HG02763 (cell line): ENCODE results near the gene ZSCAN29.
"Not testable (repeated sequence)": the region's sequence is repeated elsewhere in the genome, so short reads cannot be mapped to it uniquely, and the experiment has no call there.

Experiments
- ATAC-seq: cut with Tn5 transposase; IDR thresholded peaks from one replicate; pipeline ENCODE4 v1.9.1; 2021; ENCODE audit warnings: mild to moderate bottlenecking, moderate library complexity; ENCODE audit not compliant: unreplicated experiment

The ZSCAN29 gene

GRCh38 chr15:43370975-43371974 is at the start of gene ZSCAN29, which contains the start of gene TUBGCP4:
Gene ZSCAN29, minus strand, starts transcription at chr15:43371043. Its CDS starts 1,130 bp downstream, at chr15:43369913.
Gene TUBGCP4, plus strand, starts transcription at chr15:43371101. Its CDS starts 254 bp downstream, at chr15:43371355.
- peak; percentile 79 for ATAC-seq

- ATAC-seq: no peak
Measured at GRCh38 chr15:43420435-43420834, 49.6 kb upstream of the ZSCAN29 start.

GRCh38 chr15:43414196-43414595 is 43.4 kb upstream of the ZSCAN29 start:
- ATAC-seq: no peak

GRCh38 chr15:43412096-43412495 is 41.3 kb upstream of the ZSCAN29 start:
- no peak for ATAC-seq

GRCh38 chr15:43410572-43411214 is 39.9 kb upstream of the ZSCAN29 start:
- ATAC-seq: no peak

GRCh38 chr15:43408789-43409188 is 37.9 kb upstream of the ZSCAN29 start:
- no peak for ATAC-seq

- no peak for ATAC-seq
Measured at GRCh38 chr15:43406808-43407207, 36.0 kb upstream of the ZSCAN29 start.

GRCh38 chr15:43406189-43406588 is 35.3 kb upstream of the ZSCAN29 start:
- no peak for ATAC-seq

GRCh38 chr15:43404130-43404529 is 33.3 kb upstream of the ZSCAN29 start:
- ATAC-seq: no peak

- ATAC-seq: no peak
Measured at GRCh38 chr15:43403616-43404015, 32.8 kb upstream of the ZSCAN29 start.

GRCh38 chr15:43402255-43402654 is 31.4 kb upstream of the ZSCAN29 start:
- no peak for ATAC-seq

- ATAC-seq: not testable (repeated sequence)
Measured at GRCh38 chr15:43393592-43393991, 22.7 kb upstream of the ZSCAN29 start.

- no peak for ATAC-seq
Measured at GRCh38 chr15:43390723-43391122, 19.9 kb upstream of the ZSCAN29 start.

- ATAC-seq: no peak
Measured at GRCh38 chr15:43383070-43383469, 12.2 kb upstream of the ZSCAN29 start.

- no peak for ATAC-seq
Measured at GRCh38 chr15:43382310-43382709, 11.5 kb upstream of the ZSCAN29 start.

GRCh38 chr15:43378601-43379000 is 7.8 kb upstream of the ZSCAN29 start:
- no peak for ATAC-seq

GRCh38 chr15:43376017-43376705 is 5.3 kb upstream of the ZSCAN29 start:
- ATAC-seq: no peak

- peak; percentile 46 for ATAC-seq
Measured at GRCh38 chr15:43370310-43370974, 401 bp downstream of the ZSCAN29 start.

- ATAC-seq: no peak
Measured at GRCh38 chr15:43361313-43361903, 9.4 kb downstream of the ZSCAN29 start.

GRCh38 chr15:43360821-43361220 is 10.0 kb downstream of the ZSCAN29 start:
- no peak for ATAC-seq
